Ovary (tissue), 9 donors: ENCODE data around the gene CDKL1. TPM values are rescaled to one million over a fixed set of nuclear protein-coding genes. Genes with fewer than 3 reads are reported as not detected.
A peak's percentile ranks its signal among the peaks of the same experiment; 100 is the strongest.

Experiments
- DNase-seq, 5 donors: peaks; one replicate each; pipeline ENCODE4 v3.0.0-alpha.2; 2019 to 2020
- H3K27ac ChIP-seq, 2 donors: fragments of 200-600 bp; one replicate each; pipeline versions ENCODE4 v1.5.1 to v1.8.0; 2019 to 2022
- H3K27me3 ChIP-seq: fragments of 200-600 bp; one replicate; pipeline ENCODE4 v1.8.0; 2022
- H3K36me3 ChIP-seq: fragments of 200-600 bp; sonication (generic); one replicate; pipeline ENCODE4 v1.5.1; 2019
- H3K4me1 ChIP-seq: one replicate; pipeline ENCODE4 v1.8.1; 2013; ENCODE audit warnings: mild to moderate bottlenecking, moderate library complexity; ENCODE audit not compliant: insufficient read depth
- H3K4me3 ChIP-seq: fragments of 200-600 bp; sonication (generic); one replicate; pipeline ENCODE4 v1.5.1; 2017
- H3K9me3 ChIP-seq, 2 donors: fragments of 200-600 bp in 1 of 2; sonication (generic) in 1 of 2; one replicate each; pipeline versions ENCODE4 v1.5.1 to v1.8.1; 2013 to 2019; ENCODE audit warnings: mild to moderate bottlenecking in 1 of 2, moderate library complexity in 1 of 2
- EP300 ChIP-seq: sonication (generic); formaldehyde crosslinking; IDR thresholded peaks from one replicate; pipeline ENCODE4 v1.6.1; 2017; ENCODE audit warnings: antibody characterized with exemption
- POLR2A ChIP-seq: fragments of 450-650 bp; IDR thresholded peaks from one replicate; pipeline ENCODE4 v1.6.1; 2017; ENCODE audit warnings: antibody characterized with exemption, mild to moderate bottlenecking, moderate library complexity
- WGBS, 3 donors: extraction: QIAGEN DNeasy Blood & Tissue Kit in 1 of 3; methylation state at CpG; one replicate each; pipeline versions ENCODE4 v1.1.5 to v1.1.7; 2013 to 2017; 5-methylcytosine and 5-hydroxymethylcytosine counted together
- intact Hi-C, 4 donors: fragments of 100-400 bp; cut with DNase I; formaldehyde crosslinking; loops; one replicate each; pipeline versions ENCODE4 v1.11.0 to v1.15.1; 2022 to 2023
- polyA plus RNA-seq, 2 donors: library from polyadenylated mRNA; stranded (reverse); fragments of 200-250 nt in 1 of 2; fragments of 350-450 nt in 1 of 2; fragmentation: Illumina TruSeq in 1 of 2; extraction: RNeasy Lipid Tissue Mini Kit (QIAGEN cat#74804) in 1 of 2; gene quantifications; one replicate each; pipeline ENCODE4 v1.2.3, GENCODE V29; 2013 to 2014
- total RNA-seq, 7 donors: library from RNA; depleted of rRNA in 2 of 7; stranded (reverse); fragments of >200 nt in 2 of 7; fragmentation: NEBNext Ultra II Directional in 3 of 7; extraction: Animal tissue kit (Norgen Biotek cat#: 25700) in 3 of 7; gene quantifications; one replicate each; pipeline versions ENCODE4 v1.1.0 to v1.2.4, GENCODE V29; 2016 to 2023
- TF ChIP-seq, protein P1 (sequence below), 3 donors: fragments of 450-650 bp in 2 of 3; fragments of 200-600 bp in 1 of 3; IDR thresholded peaks; one replicate each; pipeline versions ENCODE4 v1.5.1 to v1.8.0; 2016 to 2022; ENCODE audit warnings: antibody characterized with exemption in 3 of 3, mild to moderate bottlenecking in 1 of 3
- donor health status: DM: no; HTN: no; CAD: no; lungs with moderate emphysema.
- donor health status: DM: no; HTN: no; CAD: no.
- donor health status: Bipolar disorder and iron deficiency.
- donor health status: DM: yes; HTN: yes; CAD: no.
- donor health status: DM: no; HTN: no; CAD: no.
- donor health status: DM: yes; HTN: yes; CAD: no.

CDKL1 gene
- total and polyA plus RNA-seq, 9 donors = 11.9 to 69.3 (median 33.1) TPM

DNA sequence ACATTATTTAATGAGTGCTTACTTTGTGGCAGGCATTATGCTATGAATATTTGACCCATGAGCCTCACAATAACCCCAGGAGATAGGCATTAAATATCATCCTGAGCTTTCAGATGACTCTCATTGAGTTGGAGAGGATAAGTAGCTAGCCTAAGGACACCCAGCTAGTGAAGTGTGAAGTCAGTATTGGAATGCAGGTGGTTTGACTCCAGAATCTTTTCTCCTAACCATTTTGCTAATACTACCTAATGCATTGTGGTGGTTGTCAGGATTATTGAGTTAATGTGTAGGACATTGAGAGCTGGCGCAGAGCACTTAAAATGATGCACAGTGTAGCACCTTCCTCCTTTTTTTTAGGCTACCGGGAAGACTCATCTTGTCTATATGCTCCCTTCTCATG lies 3.8 kb upstream of the CDKL1 start:
- no peak overlapping the region for H3K27ac ChIP-seq
- H3K36me3 ChIP-seq = no peaks in the 10 kb centered on the region
- TF ChIP-seq, protein P1, sequence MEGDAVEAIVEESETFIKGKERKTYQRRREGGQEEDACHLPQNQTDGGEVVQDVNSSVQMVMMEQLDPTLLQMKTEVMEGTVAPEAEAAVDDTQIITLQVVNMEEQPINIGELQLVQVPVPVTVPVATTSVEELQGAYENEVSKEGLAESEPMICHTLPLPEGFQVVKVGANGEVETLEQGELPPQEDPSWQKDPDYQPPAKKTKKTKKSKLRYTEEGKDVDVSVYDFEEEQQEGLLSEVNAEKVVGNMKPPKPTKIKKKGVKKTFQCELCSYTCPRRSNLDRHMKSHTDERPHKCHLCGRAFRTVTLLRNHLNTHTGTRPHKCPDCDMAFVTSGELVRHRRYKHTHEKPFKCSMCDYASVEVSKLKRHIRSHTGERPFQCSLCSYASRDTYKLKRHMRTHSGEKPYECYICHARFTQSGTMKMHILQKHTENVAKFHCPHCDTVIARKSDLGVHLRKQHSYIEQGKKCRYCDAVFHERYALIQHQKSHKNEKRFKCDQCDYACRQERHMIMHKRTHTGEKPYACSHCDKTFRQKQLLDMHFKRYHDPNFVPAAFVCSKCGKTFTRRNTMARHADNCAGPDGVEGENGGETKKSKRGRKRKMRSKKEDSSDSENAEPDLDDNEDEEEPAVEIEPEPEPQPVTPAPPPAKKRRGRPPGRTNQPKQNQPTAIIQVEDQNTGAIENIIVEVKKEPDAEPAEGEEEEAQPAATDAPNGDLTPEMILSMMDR (IDR thresholded peaks at IDR 0.05) = no peak
- no peak for TF ChIP-seq POLR2A
- no peak for TF ChIP-seq EP300

DNA sequence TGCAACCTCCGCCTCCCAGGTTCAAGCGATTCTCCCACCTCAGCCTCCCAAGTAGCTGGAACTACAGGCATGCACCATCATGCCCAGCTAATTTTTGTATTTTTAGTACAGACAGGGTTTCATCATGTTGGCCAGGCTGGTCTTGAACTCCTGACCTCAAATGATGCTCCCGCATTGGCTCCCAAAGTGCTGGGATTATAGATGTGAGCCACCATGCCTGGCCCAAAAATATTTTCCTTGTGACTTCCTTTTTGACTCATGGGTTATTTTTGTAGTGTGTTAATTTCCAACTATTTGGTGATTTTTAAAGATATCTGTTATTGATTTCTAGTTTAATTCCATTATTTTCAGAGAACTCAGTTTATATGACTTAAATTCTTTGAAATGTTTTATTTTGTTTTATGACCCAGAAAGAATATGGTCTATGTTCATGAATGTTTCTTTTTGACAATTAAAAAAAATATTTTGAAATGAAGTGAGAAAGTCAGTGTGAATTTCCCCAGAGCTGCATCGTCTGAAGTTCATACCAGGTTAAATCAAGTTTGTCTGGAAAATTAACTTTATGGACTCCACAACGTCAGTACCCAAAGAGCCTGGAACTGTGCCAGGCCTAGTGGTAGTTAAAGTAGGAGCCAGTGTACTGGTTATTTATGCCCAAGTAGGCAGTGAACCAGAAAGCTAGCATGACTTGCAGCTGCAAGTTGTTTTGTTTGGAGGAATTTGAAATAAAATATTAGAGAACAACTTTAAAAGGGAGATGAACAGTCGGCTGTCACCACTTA lies 2.8 kb upstream of the CDKL1 start:
- peaks cover 23% of the 10 kb centered on the region for H3K4me1 ChIP-seq
- H3K27ac ChIP-seq = peak overlapping the region in 1 of 2 donors; percentile 32
- H3K36me3 ChIP-seq = no peaks in the 10 kb centered on the region
- no peak overlapping the region for H3K4me3 ChIP-seq
- 39 to 48% (median 41%) methylated on average over 6 of the region's 6 CpGs for WGBS, 3 donors
- H3K9me3 ChIP-seq = no peaks in the 10 kb centered on the region
- no peak for TF ChIP-seq EP300
- TF ChIP-seq, protein P1 (IDR thresholded peaks at IDR 0.05) = no peak
- peak in 3 of 5 donors; percentile 51 to 70 (median 56) for DNase-seq
- H3K27me3 ChIP-seq = no peaks in the 10 kb centered on the region
- intact Hi-C loops = loop anchor here in 3 of 4 donors (10.0 kb wide), 3 partner anchors 55 to 135 kb away; partner anchors contain the start of gene MAP4K5 (in 1 of the 3)

More for the DNA sequence above, 3.8 kb upstream of the CDKL1 start:
- H3K4me1 ChIP-seq = peaks cover 23% of the 10 kb centered on the region
- H3K4me3 ChIP-seq = no peak overlapping the region
- no peaks in the 10 kb centered on the region for H3K9me3 ChIP-seq
- intact Hi-C loops = no loop called here
- no peaks in the 10 kb centered on the region for H3K27me3 ChIP-seq
- no peak for DNase-seq
- WGBS, 3 donors = 83 to 93% (median 91%) methylated on average over 2 of the region's 2 CpGs

DNA sequence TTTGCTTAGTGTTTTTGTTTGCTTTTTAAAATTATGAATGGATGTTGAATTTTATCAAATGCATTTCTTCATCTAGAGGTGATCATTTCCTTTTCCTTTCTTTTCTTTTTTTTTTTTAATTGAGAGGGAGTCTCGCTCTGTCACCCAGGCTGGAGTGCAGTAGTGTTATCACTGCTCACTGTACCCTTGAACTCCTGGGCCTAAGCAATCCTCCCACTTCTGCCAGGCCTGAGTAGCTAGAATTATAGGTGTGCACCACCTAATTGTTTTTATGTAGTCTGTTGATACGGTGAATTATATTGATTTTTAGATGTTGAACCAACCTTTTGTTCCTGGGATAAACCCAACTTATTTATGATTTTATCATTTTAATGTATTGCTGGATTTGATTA lies 1.5 kb upstream of the CDKL1 start:
- no peaks in the 10 kb centered on the region for H3K27me3 ChIP-seq
- peak overlapping the region in 1 of 2 donors; percentile 90 for H3K27ac ChIP-seq
- WGBS, 3 donors = 54 to 66% (median 58%) methylated on average over 2 of the region's 2 CpGs
- no peak for DNase-seq
- H3K4me1 ChIP-seq = peaks cover 22% of the 10 kb centered on the region
- no peaks in the 10 kb centered on the region for H3K36me3 ChIP-seq
- TF ChIP-seq, protein P1 (IDR thresholded peaks at IDR 0.05) = no peak
- TF ChIP-seq EP300 = no peak
- no peak for TF ChIP-seq POLR2A
- intact Hi-C loops = loop anchor here in 3 of 4 donors (10.0 kb wide), 3 partner anchors 53 to 137 kb away; partner anchors contain the start of gene MAP4K5 (in 1 of the 3)
- H3K4me3 ChIP-seq = no peak overlapping the region
- no peaks in the 10 kb centered on the region for H3K9me3 ChIP-seq

DNA sequence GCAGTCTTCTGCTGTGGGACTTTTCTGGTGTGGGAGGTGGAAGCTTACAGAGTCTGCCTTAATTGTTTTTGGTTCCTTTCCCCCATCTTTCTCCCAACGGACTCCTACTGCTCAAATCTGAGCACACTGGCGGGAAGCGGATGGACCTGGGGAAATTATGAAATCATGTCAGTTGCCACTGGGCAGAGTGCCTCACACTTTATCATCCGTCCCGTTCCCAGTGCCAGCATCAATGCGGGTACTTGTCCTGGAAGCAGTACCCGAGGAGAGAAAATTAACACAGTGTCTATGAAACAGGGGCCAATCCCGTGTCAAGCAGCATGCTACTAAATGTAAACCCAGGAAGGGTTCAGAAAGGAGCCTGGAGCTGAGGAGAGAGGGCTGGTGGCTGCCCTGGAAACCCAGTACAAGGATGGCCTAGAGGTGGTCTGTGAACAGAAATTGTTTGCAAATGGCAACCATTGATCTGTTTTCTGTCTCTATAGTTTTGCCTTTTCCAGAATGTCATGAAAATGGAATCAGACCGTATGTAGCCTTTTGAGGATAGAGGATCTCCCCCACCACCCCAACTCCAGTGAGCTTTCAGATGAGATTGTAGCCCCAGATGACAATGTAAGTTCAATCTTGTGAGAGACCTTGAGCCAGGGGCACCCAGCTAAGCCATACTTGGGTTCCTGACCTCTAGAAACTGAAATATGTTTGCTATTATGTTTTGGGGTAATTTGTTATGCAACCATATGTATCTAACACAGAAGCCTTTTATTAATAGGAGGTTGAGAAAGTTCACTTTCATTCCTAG lies 908 bp upstream of the CDKL1 start:
- intact Hi-C loops = loop anchor here in 3 of 4 donors (10.0 kb wide), 3 partner anchors 53 to 137 kb away; partner anchors contain the start of gene MAP4K5 (in 1 of the 3)
- H3K27me3 ChIP-seq = no peaks in the 10 kb centered on the region
- H3K27ac ChIP-seq = peak overlapping the region in 1 of 2 donors; percentile 90
- peaks cover 21% of the 10 kb centered on the region for H3K4me1 ChIP-seq
- no peaks in the 10 kb centered on the region for H3K36me3 ChIP-seq
- TF ChIP-seq, protein P1 (IDR thresholded peaks at IDR 0.05) = no peak
- no peak for TF ChIP-seq POLR2A
- no peak for TF ChIP-seq EP300
- WGBS, 3 donors = 5 to 6% (median 5%) methylated on average over 9 of the region's 9 CpGs
- peak overlapping the region; percentile 55 for H3K4me3 ChIP-seq
- no peaks in the 10 kb centered on the region for H3K9me3 ChIP-seq
- peak in 3 of 5 donors; percentile 30 to 43 (median 30) for DNase-seq
